Neutrophil (primary cell): ENCODE results near the gene ANXA6.
A peak's percentile ranks its signal among the peaks of the same experiment; 100 is the strongest.

ENCODE experiments used
- H3K27ac ChIP-seq: fragments of 200-600 bp; sonication (generic); 2 replicates; pipeline ENCODE4 v1.5.1; 2016; ENCODE audit warnings: mild to moderate bottlenecking, moderate library complexity
- H3K27me3 ChIP-seq: fragments of 200-600 bp; sonication (generic); 2 replicates; pipeline ENCODE4 v1.6.0; 2016; ENCODE audit warnings: mild to moderate bottlenecking
- H3K36me3 ChIP-seq: fragments of 200-600 bp; sonication (generic); 2 replicates; pipeline ENCODE4 v1.5.1; 2017
- H3K4me1 ChIP-seq, 2 experiments: fragments of 200-600 bp in 1 of 2; sonication (generic) in 1 of 2; 1 replicate in 1 of 2; 2 replicates in 1 of 2; pipeline versions ENCODE4 v1.5.1 to v1.6.1; 2013 to 2016; ENCODE audit warnings: low read depth in 1 of 2, low read length in 1 of 2, mild to moderate bottlenecking in 1 of 2, moderate library complexity in 1 of 2; ENCODE audit not compliant: control insufficient read depth in 1 of 2, insufficient read depth in 1 of 2
- H3K4me3 ChIP-seq, 2 experiments: fragments of 200-600 bp in 1 of 2; sonication (generic) in 1 of 2; 1 replicate in 1 of 2; 2 replicates in 1 of 2; pipeline ENCODE4 v1.5.1; 2013 to 2016; ENCODE audit warnings: low read depth in 1 of 2, low read length in 1 of 2, mild to moderate bottlenecking in 1 of 2, moderate library complexity in 1 of 2
- H3K9me3 ChIP-seq: fragments of 200-600 bp; sonication (generic); 2 replicates; pipeline ENCODE4 v1.5.1; 2016
- CTCF ChIP-seq: fragments of 200-600 bp; sonication (generic); IDR thresholded peaks from 2 replicates; pipeline ENCODE4 v1.5.1; 2016; ENCODE audit warnings: antibody characterized with exemption

The ANXA6 gene

GRCh38 chr5:151075698-151076331 lies 81.8 kb downstream of the ANXA6 start:
- Histone ChIP-seq H3K27ac (peak overlapping the region; percentile 72), H3K27me3 (no peaks in the 10 kb centered on the region), H3K36me3 (peaks cover 32% of the 10 kb centered on the region), H3K9me3 (no peaks in the 10 kb centered on the region), H3K4me3 (no peak overlapping the region), H3K4me1 (peaks cover 54 to 70% of the 10 kb centered on the region in 2 experiments)
- no peak for TF ChIP-seq CTCF

GRCh38 chr5:151074557-151074956 lies 83.0 kb downstream of the ANXA6 start:
- H3K9me3 ChIP-seq = no peaks in the 10 kb centered on the region
- H3K4me1 ChIP-seq = peaks cover 51 to 60% of the 10 kb centered on the region in 2 experiments
- H3K27ac ChIP-seq = peak overlapping the region; percentile 72
- TF ChIP-seq CTCF = no peak
- H3K27me3 ChIP-seq = no peaks in the 10 kb centered on the region
- no peak overlapping the region for H3K4me3 ChIP-seq
- H3K36me3 ChIP-seq = peaks cover 39% of the 10 kb centered on the region

GRCh38 chr5:151073280-151073679 lies 84.3 kb downstream of the ANXA6 start:
- TF ChIP-seq CTCF = no peak
- peaks cover 51 to 60% of the 10 kb centered on the region in 2 experiments for H3K4me1 ChIP-seq
- no peaks in the 10 kb centered on the region for H3K9me3 ChIP-seq
- H3K36me3 ChIP-seq = peaks cover 36% of the 10 kb centered on the region
- no peak overlapping the region for H3K4me3 ChIP-seq
- no peaks in the 10 kb centered on the region for H3K27me3 ChIP-seq
- H3K27ac ChIP-seq = no peak overlapping the region

GRCh38 chr5:151072630-151073025 lies 85.0 kb downstream of the ANXA6 start:
- Histone ChIP-seq H3K4me1 (peaks cover 49 to 56% of the 10 kb centered on the region in 2 experiments), H3K27me3 (no peaks in the 10 kb centered on the region), H3K27ac (peak overlapping the region; percentile 56), H3K36me3 (peaks cover 42% of the 10 kb centered on the region), H3K9me3 (no peaks in the 10 kb centered on the region), H3K4me3 (no peak overlapping the region)
- TF ChIP-seq CTCF = no peak

- peaks cover 44 to 50% of the 10 kb centered on the region in 2 experiments for H3K4me1 ChIP-seq
- no peak for TF ChIP-seq CTCF
- peak overlapping the region; percentile 56 for H3K27ac ChIP-seq
- H3K9me3 ChIP-seq = no peaks in the 10 kb centered on the region
- peaks cover 42% of the 10 kb centered on the region for H3K36me3 ChIP-seq
- no peak overlapping the region for H3K4me3 ChIP-seq
- no peaks in the 10 kb centered on the region for H3K27me3 ChIP-seq
Measured at GRCh38 chr5:151071848-151072629, 85.5 kb downstream of the ANXA6 start.
